BJ (cell line): ENCODE results near the gene SHC4. TPM values are rescaled to one million over a fixed set of nuclear protein-coding genes. Genes with fewer than 3 reads are reported as not detected.

Experiments used
- CTCF ChIA-PET: fragments of 350-600 bp; formaldehyde crosslinking; extraction: SDS; loops from one replicate; lab custom pipeline; 2021; ENCODE audit warnings: antibody characterized with exemption, inconsistent platforms; lab: Yijun Ruan, JAX
- POLR2A ChIA-PET: fragments of 300-600 bp; sonication (Branson Sonifier 250); formaldehyde crosslinking; extraction: SDS; loops from one replicate; lab custom pipeline; 2021; ENCODE audit warnings: antibody characterized with exemption; lab: Charles Lee
- DNase-seq: peaks from one replicate; pipeline ENCODE4 v3.0.0-alpha.2; 2011; ENCODE audit warnings: low read depth
- H3K27me3 ChIP-seq: 2 replicates; pipeline ENCODE4 v1.6.0; 2011; ENCODE audit warnings: low read length; ENCODE audit not compliant: control insufficient read depth, insufficient read depth
- H3K36me3 ChIP-seq: 2 replicates; pipeline ENCODE4 v1.5.1; 2011; ENCODE audit warnings: low read length; ENCODE audit not compliant: control insufficient read depth, insufficient read depth
- H3K4me3 ChIP-seq: 2 replicates; pipeline ENCODE4 v1.5.1; 2011; ENCODE audit warnings: low read depth, mild to moderate bottlenecking, control low read depth, low read length
- polyA plus RNA-seq: library from polyadenylated mRNA; depleted of rRNA; stranded (reverse); fragments of >200 nt; gene quantifications from 2 replicates; pipeline ENCODE4 v1.2.3, GENCODE V29; 2011
- TF ChIP-seq, protein P1 (sequence below): IDR thresholded peaks from 2 replicates; pipeline ENCODE4 v1.5.1; 2011; ENCODE audit warnings: low read depth, mild to moderate bottlenecking, control low read depth, inconsistent platforms, low read length, moderate library complexity; ENCODE audit not compliant: insufficient read depth

SHC4 gene
- polyA plus RNA-seq, 1 experiment: 0.74 TPM

- POLR2A ChIA-PET: no interaction called here
- Histone ChIP-seq H3K4me3 (no peak overlapping the region), H3K36me3 (peaks cover 4% of the 10 kb centered on the region), H3K27me3 (no peaks in the 10 kb centered on the region)
- TF ChIP-seq, protein P1, sequence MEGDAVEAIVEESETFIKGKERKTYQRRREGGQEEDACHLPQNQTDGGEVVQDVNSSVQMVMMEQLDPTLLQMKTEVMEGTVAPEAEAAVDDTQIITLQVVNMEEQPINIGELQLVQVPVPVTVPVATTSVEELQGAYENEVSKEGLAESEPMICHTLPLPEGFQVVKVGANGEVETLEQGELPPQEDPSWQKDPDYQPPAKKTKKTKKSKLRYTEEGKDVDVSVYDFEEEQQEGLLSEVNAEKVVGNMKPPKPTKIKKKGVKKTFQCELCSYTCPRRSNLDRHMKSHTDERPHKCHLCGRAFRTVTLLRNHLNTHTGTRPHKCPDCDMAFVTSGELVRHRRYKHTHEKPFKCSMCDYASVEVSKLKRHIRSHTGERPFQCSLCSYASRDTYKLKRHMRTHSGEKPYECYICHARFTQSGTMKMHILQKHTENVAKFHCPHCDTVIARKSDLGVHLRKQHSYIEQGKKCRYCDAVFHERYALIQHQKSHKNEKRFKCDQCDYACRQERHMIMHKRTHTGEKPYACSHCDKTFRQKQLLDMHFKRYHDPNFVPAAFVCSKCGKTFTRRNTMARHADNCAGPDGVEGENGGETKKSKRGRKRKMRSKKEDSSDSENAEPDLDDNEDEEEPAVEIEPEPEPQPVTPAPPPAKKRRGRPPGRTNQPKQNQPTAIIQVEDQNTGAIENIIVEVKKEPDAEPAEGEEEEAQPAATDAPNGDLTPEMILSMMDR: no peak
- no peak for DNase-seq
- CTCF ChIA-PET: no interaction called here
Measured at GRCh38 chr15:48992545-48992944, 28.8 kb upstream of the SHC4 start.

GRCh38 chr15:48992096-48992495, 28.4 kb upstream of the SHC4 start:
- H3K27me3 ChIP-seq: no peaks in the 10 kb centered on the region
- H3K4me3 ChIP-seq: no peak overlapping the region
- POLR2A ChIA-PET: no interaction called here
- H3K36me3 ChIP-seq: peaks cover 4% of the 10 kb centered on the region
- CTCF ChIA-PET: interaction anchor here (0.8 kb wide), 1 partner anchor 16 kb away, joined by 3 read pairs; no protein-coding TSS in a partner anchor
- TF ChIP-seq, protein P1: no peak
- no peak for DNase-seq

- no peak for DNase-seq
- TF ChIP-seq, protein P1: no peak
- Histone ChIP-seq H3K27me3 (no peaks in the 10 kb centered on the region), H3K36me3 (peaks cover 2% of the 10 kb centered on the region), H3K4me3 (no peak overlapping the region)
- CTCF ChIA-PET: interaction anchor here (0.8 kb wide), 1 partner anchor 13 kb away, joined by 3 read pairs; no protein-coding TSS in a partner anchor
- POLR2A ChIA-PET: interaction anchor here (0.6 kb wide), 2 partner anchors 57 to 422 kb away, joined by 3 read pairs; partner anchors contain the start of gene SECISBP2L
Measured at GRCh38 chr15:48989170-48989569, 25.5 kb upstream of the SHC4 start.

- ChIA-PET CTCF (interaction anchor here (0.6 to 3.8 kb wide), 3 partner anchors 11 to 126 kb away, joined by 3 to 21 read pairs (median 3); no protein-coding TSS in a partner anchor), POLR2A (interaction anchor here (0.7 kb wide), 2 partner anchors 98 to 528 kb away, joined by 3 to 4 read pairs; no protein-coding TSS in a partner anchor)
- TF ChIP-seq, protein P1: no peak
- Histone ChIP-seq H3K4me3 (no peak overlapping the region), H3K27me3 (no peaks in the 10 kb centered on the region), H3K36me3 (no peaks in the 10 kb centered on the region; the same call in 1 of the 2 replicates)
- no peak for DNase-seq
Measured at GRCh38 chr15:48987142-48987541, 23.4 kb upstream of the SHC4 start.

DNA sequence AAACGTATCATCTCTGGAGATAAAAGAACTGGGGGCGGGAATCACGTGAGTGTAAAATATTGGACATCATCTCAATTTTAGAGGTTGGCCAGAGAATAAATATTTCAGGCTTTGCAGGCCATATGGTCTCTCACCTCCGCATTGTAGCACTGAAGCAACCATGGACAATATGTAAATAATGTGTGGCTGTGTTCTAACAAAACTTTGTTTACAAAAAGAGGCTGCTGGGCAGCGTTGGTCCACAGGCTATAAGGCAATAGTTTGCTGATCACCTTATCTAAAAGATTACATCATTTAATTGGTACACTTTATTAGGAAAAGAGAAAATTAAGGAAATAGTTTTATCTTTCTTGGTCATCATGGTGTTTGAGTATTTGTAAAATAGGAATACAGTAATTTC, 22.5 kb upstream of the SHC4 start:
- DNase-seq: no peak
- POLR2A ChIA-PET: interaction anchor here (0.7 kb wide), 1 partner anchor 97 kb away, joined by 3 read pairs; no protein-coding TSS in a partner anchor
- TF ChIP-seq, protein P1: no peak
- Histone ChIP-seq H3K4me3 (no peak overlapping the region), H3K27me3 (no peaks in the 10 kb centered on the region), H3K36me3 (no peaks in the 10 kb centered on the region; the same call in 1 of the 2 replicates)
- CTCF ChIA-PET: interaction anchor here (0.6 to 3.8 kb wide), 4 partner anchors 10 to 125 kb away, joined by 3 to 21 read pairs (median 3); no protein-coding TSS in a partner anchor
